ENCODE measurements around the gene DRC3.
A peak's percentile ranks its signal among the peaks of the same experiment; 100 is the strongest.

Gene DRC3

GRCh38 chr17:17957584-17957916 lies 15.1 kb upstream of the DRC3 start:
- H3K4me3 ChIP-seq (replicated peaks; ENCODE audit: low read depth, low read length), result no peak overlapping the region
- no peak for DNase-seq (ENCODE audit: low read depth)
- no peak for TF ChIP-seq CTCF (IDR thresholded peaks at IDR 0.05; ENCODE audit: low read length, missing control alignments)

- no peak for DNase-seq (ENCODE audit: low read depth)
- TF ChIP-seq CTCF (IDR thresholded peaks at IDR 0.05; ENCODE audit: low read length, missing control alignments), result no peak
- H3K4me3 ChIP-seq (replicated peaks; ENCODE audit: low read depth, low read length), result no peak overlapping the region
Measured at GRCh38 chr17:17958982-17959381, 13.7 kb upstream of the DRC3 start.

- peak; percentile 34 for DNase-seq (ENCODE audit: low read depth)
- no peak for TF ChIP-seq CTCF (IDR thresholded peaks at IDR 0.05; ENCODE audit: low read length, missing control alignments)
- peak overlapping the region; percentile 39 for H3K4me3 ChIP-seq (replicated peaks; ENCODE audit: low read depth, low read length)
Measured at GRCh38 chr17:17959520-17960361, 12.9 kb upstream of the DRC3 start.

- no peak for TF ChIP-seq CTCF (IDR thresholded peaks at IDR 0.05; ENCODE audit: low read length, missing control alignments)
- DNase-seq (ENCODE audit: low read depth), result no peak
- H3K4me3 ChIP-seq (replicated peaks; ENCODE audit: low read depth, low read length), result no peak overlapping the region
Measured at GRCh38 chr17:17960500-17961030, 12.1 kb upstream of the DRC3 start.

- no peak for DNase-seq (ENCODE audit: low read depth)
- no peak for TF ChIP-seq CTCF (IDR thresholded peaks at IDR 0.05; ENCODE audit: low read length, missing control alignments)
- H3K4me3 ChIP-seq (replicated peaks; ENCODE audit: low read depth, low read length), result no peak overlapping the region
Measured at GRCh38 chr17:17963066-17963465, 9.6 kb upstream of the DRC3 start.

- TF ChIP-seq CTCF (IDR thresholded peaks at IDR 0.05; ENCODE audit: low read length, missing control alignments), result no peak
- DNase-seq (ENCODE audit: low read depth), result no peak
- no peak overlapping the region for H3K4me3 ChIP-seq (replicated peaks; ENCODE audit: low read depth, low read length)
Measured at GRCh38 chr17:17963694-17964436, 8.8 kb upstream of the DRC3 start.
